Activated naive CD4-positive, alpha-beta T cell treated with anti-CD3 and anti-CD28 coated beads, Interleukin-2, amount 10 ng/mL, durations not matched to agents 7 days and 5 days (primary cell): Measurements from ENCODE around the gene DAP.
"Not testable (repeated sequence)": the region's sequence is repeated elsewhere in the genome, so short reads cannot be mapped to it uniquely, and the experiment has no call there.

Experiments
- CTCF ChIA-PET: fragments of 350-600 bp; sonication (Branson Sonifier 250); formaldehyde crosslinking; loops from one replicate; lab custom pipeline; 2021; ENCODE audit warnings: antibody characterized with exemption; lab: Charles Lee
- DNase-seq: peaks from one replicate; pipeline ENCODE4 v3.0.0-alpha.2; 2020
- H3K27ac Mint-ChIP-seq: one replicate; pipeline ENCODE4 v1.8.0; 2021; ENCODE audit warnings: mild to moderate bottlenecking, moderate library complexity, mixed read lengths
- H3K27me3 Mint-ChIP-seq: one replicate; pipeline ENCODE4 v1.8.0; 2021; ENCODE audit warnings: mild to moderate bottlenecking, mixed read lengths
- H3K36me3 Mint-ChIP-seq: one replicate; pipeline ENCODE4 v1.8.0; 2021; ENCODE audit warnings: mixed read lengths
- H3K4me1 Mint-ChIP-seq: one replicate; pipeline ENCODE4 v1.8.0; 2021; ENCODE audit warnings: mixed read lengths
- H3K4me3 Mint-ChIP-seq: one replicate; pipeline ENCODE4 v1.8.0; 2021; ENCODE audit warnings: mild to moderate bottlenecking, moderate library complexity, mixed read lengths
- H3K9me3 Mint-ChIP-seq: one replicate; pipeline ENCODE4 v1.8.0; 2021; ENCODE audit warnings: mixed read lengths

The DAP gene

DNA sequence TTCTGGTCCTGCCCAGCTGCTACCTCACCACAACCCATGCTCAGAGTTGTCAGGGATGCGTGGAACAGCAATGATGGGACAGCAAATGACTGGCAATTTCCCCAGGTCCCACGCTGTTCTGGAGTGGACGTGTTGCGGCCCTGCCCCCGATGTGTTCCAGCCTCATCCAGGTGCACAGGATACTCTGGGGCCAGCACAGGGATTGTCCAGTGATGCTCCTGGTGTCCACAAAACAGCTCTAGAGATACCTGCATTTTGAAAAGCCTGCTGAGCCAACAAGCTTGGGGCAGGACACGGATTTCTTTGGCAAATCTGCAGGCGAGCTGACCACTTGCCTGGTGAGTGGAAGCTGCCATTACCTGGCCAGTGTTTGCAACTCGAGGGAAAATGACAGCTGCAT, 108.4 kb downstream of the DAP start:
- no peaks in the 10 kb centered on the region for H3K4me1 Mint-ChIP-seq
- no peak overlapping the region for H3K4me3 Mint-ChIP-seq
- no peaks in the 10 kb centered on the region for H3K9me3 Mint-ChIP-seq
- DNase-seq: no peak
- CTCF ChIA-PET: no interaction called here
- no peaks in the 10 kb centered on the region for H3K36me3 Mint-ChIP-seq
- no peaks in the 10 kb centered on the region for H3K27me3 Mint-ChIP-seq
- no peak overlapping the region for H3K27ac Mint-ChIP-seq

DNA sequence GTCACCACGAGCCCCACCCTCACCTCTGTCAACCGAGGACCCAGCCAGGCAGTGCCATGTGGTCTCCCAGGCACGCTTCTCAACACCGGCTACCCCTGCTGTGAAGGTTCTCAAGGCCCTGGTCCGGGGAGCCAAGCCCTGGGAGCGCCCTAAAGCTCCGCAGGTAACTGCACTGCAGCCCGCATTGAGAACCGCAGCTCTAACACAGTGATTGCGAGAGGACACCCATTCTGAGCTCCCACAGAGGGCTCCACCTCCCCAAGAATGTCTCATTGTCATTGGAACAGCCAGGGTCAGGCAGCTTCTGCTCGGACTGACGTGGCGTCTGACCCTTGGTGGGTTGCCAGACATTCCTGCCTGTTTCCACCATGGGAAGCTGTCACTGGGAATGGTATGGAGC, 108.9 kb downstream of the DAP start:
- no peak overlapping the region for H3K27ac Mint-ChIP-seq
- H3K4me3 Mint-ChIP-seq: no peak overlapping the region
- CTCF ChIA-PET: no interaction called here
- H3K4me1 Mint-ChIP-seq: no peaks in the 10 kb centered on the region
- no peaks in the 10 kb centered on the region for H3K27me3 Mint-ChIP-seq
- H3K36me3 Mint-ChIP-seq: no peaks in the 10 kb centered on the region
- no peak for DNase-seq
- no peaks in the 10 kb centered on the region for H3K9me3 Mint-ChIP-seq

DNA sequence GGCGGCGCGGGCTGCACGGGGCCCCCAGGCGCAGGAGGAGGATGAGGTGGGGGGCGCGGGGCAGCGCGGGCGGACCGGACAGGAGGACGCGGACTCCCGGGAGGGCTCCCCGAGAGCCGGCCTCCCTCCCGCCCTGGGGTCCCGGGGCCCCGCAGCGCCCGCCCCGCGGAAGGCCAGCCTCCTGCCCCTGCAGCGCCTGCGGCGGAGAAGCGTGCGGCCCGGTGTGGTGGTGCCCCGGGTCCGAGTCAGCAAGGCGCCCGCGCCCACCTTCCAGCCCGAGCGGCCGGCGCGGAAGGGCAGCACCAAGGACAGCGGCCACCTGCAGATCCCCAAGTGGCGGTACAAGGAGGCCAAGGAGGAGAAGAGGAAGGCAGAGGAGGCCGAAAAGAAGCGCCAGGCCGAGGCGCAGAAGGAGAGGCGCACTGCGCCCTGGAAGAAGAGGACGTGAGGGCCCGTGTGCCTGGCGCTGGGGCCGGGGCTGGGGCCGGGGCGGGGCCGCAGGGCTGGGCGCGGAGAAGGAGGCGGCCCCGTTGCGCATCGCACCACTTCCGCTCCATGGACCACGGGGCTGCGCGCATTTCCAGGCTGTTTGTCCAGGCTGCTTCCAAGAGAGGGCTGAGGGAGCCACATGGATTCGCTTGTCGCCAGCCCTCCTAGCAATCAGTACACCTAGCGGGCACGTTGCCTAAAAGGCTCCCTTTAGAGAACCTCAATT, 111.2 kb downstream of the DAP start:
- no peak overlapping the region for H3K4me3 Mint-ChIP-seq
- no peak for DNase-seq
- CTCF ChIA-PET: no interaction called here
- no peak overlapping the region for H3K27ac Mint-ChIP-seq
- H3K36me3 Mint-ChIP-seq: no peaks in the 10 kb centered on the region
- peaks cover 9% of the 10 kb centered on the region for H3K27me3 Mint-ChIP-seq
- H3K9me3 Mint-ChIP-seq: no peaks in the 10 kb centered on the region
- peaks cover 8% of the 10 kb centered on the region for H3K4me1 Mint-ChIP-seq

DNA sequence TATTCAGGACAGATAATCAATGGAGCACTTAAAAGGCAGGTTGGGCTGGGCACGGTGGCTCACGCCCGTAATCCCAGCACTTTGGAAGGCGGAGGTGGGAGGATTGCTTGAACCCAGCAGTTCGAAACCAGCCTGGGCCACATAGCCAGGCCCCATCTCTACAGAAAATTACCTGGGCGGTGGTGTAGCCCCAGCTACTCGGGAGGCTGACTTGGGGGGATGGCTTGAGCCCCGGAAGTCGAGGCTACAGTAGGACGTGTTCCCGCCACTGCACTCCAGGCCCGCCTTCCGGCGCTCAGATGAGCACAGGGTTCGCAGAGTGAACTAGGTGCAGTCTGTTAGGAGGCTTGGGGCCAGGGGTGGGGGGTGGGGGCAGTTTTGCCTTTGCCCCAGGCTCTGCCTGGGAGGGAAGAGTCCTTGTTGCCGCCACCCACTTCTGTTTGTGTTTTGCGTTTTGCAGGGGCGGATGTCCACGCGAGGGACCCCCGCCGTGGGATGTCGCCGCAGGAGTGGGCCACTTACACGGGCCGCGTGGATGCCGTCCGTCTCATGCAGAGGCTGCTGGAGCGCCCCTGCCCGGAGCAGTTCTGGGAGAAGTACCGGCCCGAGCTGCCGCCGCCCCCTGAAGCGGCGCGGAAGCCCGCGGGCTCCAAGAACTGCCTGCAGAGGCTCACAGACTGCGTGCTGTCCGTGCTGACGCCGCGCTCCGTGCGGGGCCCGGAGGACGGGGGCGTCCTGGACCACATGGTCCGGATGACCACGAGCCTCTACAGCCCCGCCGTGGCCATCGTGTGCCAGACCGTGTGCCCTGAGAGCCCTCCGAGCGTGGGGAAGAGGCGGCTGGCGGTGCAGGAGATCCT, 112.0 kb downstream of the DAP start:
- CTCF ChIA-PET: no interaction called here
- Mint-ChIP-seq H3K27me3 (peaks cover 16% of the 10 kb centered on the region), H3K4me1 (peaks cover 16% of the 10 kb centered on the region), H3K36me3 (no peaks in the 10 kb centered on the region), H3K9me3 (no peaks in the 10 kb centered on the region), H3K4me3 (no peak overlapping the region), H3K27ac (no peak overlapping the region)
- DNase-seq: no peak

DNA sequence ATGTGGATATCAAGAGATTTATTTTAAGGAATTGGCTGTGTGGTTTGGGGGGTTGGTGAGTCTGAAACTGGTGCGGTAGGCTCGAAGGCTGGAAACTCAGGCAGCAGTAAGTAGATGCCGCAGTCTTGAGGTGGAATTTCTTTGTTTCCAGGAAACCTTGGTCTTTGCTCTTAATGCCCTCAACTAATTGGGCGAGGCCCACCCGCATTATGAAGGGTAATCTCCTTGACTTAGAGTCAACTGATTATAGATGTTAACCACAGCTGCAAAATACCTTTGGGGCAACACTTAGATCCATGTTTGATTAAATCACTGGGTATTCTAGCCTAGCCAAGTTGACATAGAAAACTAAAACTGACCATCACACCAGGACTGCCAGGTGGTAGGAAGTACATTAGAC, 113.4 kb downstream of the DAP start:
- H3K27me3 Mint-ChIP-seq: peaks cover 27% of the 10 kb centered on the region
- H3K4me1 Mint-ChIP-seq: peaks cover 16% of the 10 kb centered on the region
- no peak overlapping the region for H3K4me3 Mint-ChIP-seq
- no peaks in the 10 kb centered on the region for H3K36me3 Mint-ChIP-seq
- CTCF ChIA-PET: no interaction called here
- H3K27ac Mint-ChIP-seq: no peak overlapping the region
- no peaks in the 10 kb centered on the region for H3K9me3 Mint-ChIP-seq
- DNase-seq: no peak

DNA sequence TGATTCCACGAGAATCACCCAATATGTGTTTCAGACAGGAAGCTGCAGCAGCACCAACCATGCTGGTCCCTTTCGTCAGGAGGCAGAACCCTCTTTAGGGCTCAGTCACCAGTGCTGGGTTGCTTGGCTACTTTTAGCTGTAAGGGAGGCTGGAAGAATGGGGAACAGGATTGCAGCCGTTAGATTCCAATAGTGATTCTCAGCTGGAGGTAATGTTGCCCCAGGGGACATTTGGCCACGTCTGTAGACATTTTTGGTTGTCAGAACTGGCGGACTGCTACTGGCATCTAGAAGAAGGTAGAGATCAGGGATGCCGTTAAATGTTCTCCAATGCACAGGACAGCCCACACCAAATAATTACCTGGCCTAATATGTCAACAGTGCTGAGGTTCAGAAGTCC, 115.4 kb downstream of the DAP start:
- CTCF ChIA-PET: interaction anchor here (1.7 kb wide), 1 partner anchor 18 kb away, joined by 5 read pairs; no protein-coding TSS in a partner anchor
- Mint-ChIP-seq H3K27me3 (peaks cover 27% of the 10 kb centered on the region), H3K4me1 (peaks cover 16% of the 10 kb centered on the region), H3K27ac (no peak overlapping the region), H3K4me3 (no peak overlapping the region), H3K36me3 (no peaks in the 10 kb centered on the region), H3K9me3 (peaks cover 3% of the 10 kb centered on the region)
- DNase-seq: no peak

DNA sequence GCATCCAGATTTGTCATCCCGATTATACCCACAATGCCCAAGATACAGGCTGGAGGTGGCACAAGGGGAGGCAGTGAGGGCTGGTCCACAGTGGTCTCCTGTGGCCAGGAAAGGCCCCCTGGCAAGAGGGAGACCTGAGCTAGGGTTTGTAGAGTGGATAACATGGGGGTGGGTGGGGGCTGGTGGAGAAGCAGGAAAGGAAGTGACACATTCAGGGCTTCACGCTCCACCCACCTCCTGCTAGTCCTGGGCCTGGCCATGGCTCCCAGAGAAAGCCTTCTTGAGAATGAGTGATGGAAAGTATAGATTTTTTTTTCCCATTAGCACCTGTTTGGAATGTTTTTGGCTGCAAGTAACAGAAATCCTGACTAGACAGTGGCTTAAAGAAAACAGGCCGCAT, 115.9 kb downstream of the DAP start:
- H3K27me3 Mint-ChIP-seq: peaks cover 27% of the 10 kb centered on the region
- H3K27ac Mint-ChIP-seq: no peak overlapping the region
- CTCF ChIA-PET: interaction anchor here (1.7 to 1.8 kb wide), 2 partner anchors 18 to 192 kb away, joined by 3 to 5 read pairs; no protein-coding TSS in a partner anchor
- peaks cover 1% of the 10 kb centered on the region for H3K36me3 Mint-ChIP-seq
- H3K4me1 Mint-ChIP-seq: peaks cover 16% of the 10 kb centered on the region
- H3K9me3 Mint-ChIP-seq: peaks cover 5% of the 10 kb centered on the region
- no peak for DNase-seq
- no peak overlapping the region for H3K4me3 Mint-ChIP-seq

DNA sequence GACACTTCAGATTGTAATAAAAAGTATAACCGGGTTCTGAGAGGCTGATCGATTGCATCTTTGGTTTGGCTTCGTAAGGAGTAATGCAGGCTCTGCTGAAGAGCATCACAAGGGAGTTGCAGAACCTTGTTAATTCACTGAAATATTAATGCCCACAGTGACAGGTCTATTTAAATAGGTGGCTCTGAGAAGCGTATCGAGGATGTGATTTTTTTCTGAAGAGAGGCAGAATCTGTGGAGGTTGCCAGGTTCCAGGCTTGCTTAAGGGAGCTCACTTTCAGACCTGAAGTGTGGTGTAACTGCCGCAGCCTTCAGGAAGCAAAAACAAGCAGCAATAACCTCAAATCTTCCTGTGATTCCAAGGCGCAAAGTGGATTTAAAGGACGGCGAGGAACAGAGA, 116.8 kb downstream of the DAP start:
- no peak overlapping the region for H3K4me3 Mint-ChIP-seq
- peaks cover 27% of the 10 kb centered on the region for H3K27me3 Mint-ChIP-seq
- peaks cover 8% of the 10 kb centered on the region for H3K9me3 Mint-ChIP-seq
- no peak overlapping the region for H3K27ac Mint-ChIP-seq
- no peak for DNase-seq
- peaks cover 16% of the 10 kb centered on the region for H3K4me1 Mint-ChIP-seq
- CTCF ChIA-PET: interaction anchor here (1.8 kb wide), 1 partner anchor 192 kb away, joined by 3 read pairs; no protein-coding TSS in a partner anchor
- H3K36me3 Mint-ChIP-seq: peaks cover 5% of the 10 kb centered on the region

DNA sequence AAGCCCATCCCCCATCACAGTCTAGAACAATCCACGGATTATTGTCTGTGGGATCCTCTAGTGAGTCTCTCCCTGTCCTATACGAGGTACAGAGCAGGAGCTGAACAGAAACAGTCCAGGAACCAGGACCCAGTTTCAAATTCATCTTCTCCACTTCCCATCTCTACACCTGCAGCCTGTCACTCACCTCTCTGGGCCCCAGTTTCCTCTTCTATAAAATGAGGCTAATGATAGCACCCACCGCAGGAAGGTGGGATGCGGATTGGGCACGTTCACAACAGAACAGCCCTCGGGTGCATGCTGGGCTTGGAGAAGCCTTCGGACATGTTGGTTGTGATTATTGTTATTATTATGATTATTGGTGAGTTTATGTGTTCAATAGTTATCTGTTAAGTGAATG, 118.7 kb downstream of the DAP start:
- DNase-seq: no peak
- H3K4me1 Mint-ChIP-seq: peaks cover 16% of the 10 kb centered on the region
- no peak overlapping the region for H3K27ac Mint-ChIP-seq
- CTCF ChIA-PET: no interaction called here
- H3K36me3 Mint-ChIP-seq: peaks cover 12% of the 10 kb centered on the region
- peaks cover 27% of the 10 kb centered on the region for H3K27me3 Mint-ChIP-seq
- peaks cover 15% of the 10 kb centered on the region for H3K9me3 Mint-ChIP-seq
- H3K4me3 Mint-ChIP-seq: no peak overlapping the region

DNA sequence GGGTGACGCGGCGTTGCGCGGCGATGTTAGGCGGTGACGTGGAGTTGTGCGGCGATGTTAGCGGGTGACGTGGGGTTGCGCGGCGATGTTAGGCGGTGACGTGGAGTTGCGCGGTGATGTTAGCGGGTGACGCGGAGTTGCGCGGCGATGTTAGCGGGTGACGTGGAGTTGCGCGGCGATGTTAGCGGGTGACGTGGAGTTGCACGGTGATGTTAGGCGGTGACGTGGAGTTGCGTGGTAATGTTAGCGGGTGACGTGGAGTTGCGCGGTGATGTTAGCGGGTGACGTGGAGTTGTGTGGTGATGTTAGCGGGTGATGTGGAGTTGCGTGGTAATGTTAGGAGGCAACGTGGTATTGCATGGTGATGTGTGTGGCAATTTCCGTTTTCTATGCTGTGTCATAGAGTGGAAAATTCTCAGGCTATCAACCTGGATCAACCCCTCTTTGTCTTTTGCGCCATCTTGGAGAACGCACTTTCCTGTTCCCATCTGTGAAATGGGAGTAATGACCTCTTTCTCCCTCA, 121.1 kb downstream of the DAP start:
- H3K27me3 Mint-ChIP-seq: peaks cover 19% of the 10 kb centered on the region
- no peak overlapping the region for H3K27ac Mint-ChIP-seq
- CTCF ChIA-PET: no interaction called here
- H3K36me3 Mint-ChIP-seq: peaks cover 12% of the 10 kb centered on the region
- no peak for DNase-seq
- H3K4me3 Mint-ChIP-seq: no peak overlapping the region
- H3K4me1 Mint-ChIP-seq: peaks cover 27% of the 10 kb centered on the region
- H3K9me3 Mint-ChIP-seq: peaks cover 15% of the 10 kb centered on the region

DNA sequence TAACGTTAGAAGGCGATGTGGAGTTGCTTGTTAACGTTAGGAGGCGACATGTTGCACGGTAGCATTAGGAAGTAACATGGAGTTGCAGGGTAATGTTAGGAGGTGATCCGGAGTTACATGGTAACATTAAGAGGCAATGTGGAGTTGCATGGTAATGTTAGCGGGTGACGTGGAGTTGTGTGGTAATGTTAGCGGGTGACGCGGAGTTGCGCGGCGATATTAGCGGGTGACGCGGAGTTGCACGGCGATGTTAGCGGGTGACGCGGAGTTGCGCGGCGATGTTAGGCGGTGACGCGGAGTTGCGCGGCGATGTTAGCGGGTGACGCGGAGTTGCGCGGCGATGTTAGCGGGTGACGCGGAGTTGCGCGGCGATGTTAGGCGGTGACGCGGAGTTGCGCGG, 122.3 kb downstream of the DAP start:
- Mint-ChIP-seq H3K4me1 (peaks cover 31% of the 10 kb centered on the region), H3K36me3 (peaks cover 12% of the 10 kb centered on the region), H3K27me3 (peaks cover 10% of the 10 kb centered on the region), H3K9me3 (peaks cover 15% of the 10 kb centered on the region)
- DNase-seq, H3K4me3 Mint-ChIP-seq, H3K27ac Mint-ChIP-seq, CTCF ChIA-PET: not testable (repeated sequence)

DNA sequence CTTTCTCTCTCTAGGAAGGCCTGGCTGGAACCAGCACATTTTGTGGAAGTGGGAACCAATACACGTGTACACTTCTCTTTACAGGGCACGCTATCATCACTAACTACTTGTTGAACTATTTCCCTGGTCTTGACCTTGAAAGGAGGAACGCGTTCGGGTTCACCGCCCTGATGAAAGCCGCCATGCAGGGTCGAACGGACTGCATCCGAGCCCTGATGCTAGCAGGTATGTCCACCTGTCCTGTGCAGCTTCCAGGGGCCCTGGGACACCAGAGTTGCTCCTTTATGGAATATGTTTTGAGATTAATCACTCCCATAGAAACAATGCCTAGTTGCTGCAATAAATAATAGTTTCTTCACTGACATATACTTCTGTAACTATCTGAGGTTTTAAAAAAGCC, 123.1 kb downstream of the DAP start:
- Mint-ChIP-seq H3K4me3 (no peak overlapping the region), H3K4me1 (peaks cover 36% of the 10 kb centered on the region), H3K36me3 (peaks cover 12% of the 10 kb centered on the region), H3K9me3 (peaks cover 15% of the 10 kb centered on the region), H3K27ac (no peak overlapping the region), H3K27me3 (peaks cover 3% of the 10 kb centered on the region)
- CTCF ChIA-PET: no interaction called here
- DNase-seq: no peak

DNA sequence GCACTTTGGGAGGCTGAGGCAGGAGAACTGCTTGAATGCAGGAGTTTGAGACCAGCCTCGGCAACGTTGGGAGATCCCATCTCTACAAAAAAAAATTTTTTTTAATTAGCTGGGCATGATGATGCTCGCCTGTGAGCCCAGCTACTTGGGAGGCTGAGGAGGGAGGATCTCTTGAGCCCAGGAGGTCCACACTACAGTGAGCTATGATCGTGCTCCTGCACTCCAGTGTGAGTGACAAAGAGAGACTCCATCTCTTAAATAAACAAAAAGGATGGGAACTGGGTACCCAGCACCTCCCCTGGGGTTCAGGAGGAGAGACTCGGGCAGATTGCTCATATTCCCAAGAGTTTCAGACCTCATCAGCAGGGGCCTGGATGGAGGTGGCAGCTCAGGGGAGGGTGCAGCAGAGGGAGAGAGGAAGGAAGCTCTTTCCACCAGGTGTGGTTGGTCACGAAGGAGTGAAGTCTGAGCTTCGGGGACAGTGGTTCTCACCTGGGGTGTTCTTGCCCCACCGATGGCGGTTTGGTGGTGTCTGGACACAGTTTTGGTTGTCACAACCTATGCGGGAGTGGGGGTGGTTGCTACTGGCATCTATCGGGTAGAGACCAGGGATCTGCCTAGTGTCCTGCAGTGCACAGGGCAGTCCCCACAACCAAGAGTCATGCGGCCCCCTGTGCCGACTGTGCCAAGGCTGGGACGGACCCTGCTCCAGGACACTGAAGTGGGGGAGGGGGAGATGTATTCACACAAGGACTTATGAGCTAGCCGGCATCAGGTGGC, 124.5 kb downstream of the DAP start:
- Mint-ChIP-seq H3K4me1 (peaks cover 43% of the 10 kb centered on the region), H3K4me3 (no peak overlapping the region)
- CTCF ChIA-PET: interaction anchor here (0.8 to 1.5 kb wide), 3 partner anchors 53 to 228 kb away, joined by 3 read pairs; no protein-coding TSS in a partner anchor

DNA sequence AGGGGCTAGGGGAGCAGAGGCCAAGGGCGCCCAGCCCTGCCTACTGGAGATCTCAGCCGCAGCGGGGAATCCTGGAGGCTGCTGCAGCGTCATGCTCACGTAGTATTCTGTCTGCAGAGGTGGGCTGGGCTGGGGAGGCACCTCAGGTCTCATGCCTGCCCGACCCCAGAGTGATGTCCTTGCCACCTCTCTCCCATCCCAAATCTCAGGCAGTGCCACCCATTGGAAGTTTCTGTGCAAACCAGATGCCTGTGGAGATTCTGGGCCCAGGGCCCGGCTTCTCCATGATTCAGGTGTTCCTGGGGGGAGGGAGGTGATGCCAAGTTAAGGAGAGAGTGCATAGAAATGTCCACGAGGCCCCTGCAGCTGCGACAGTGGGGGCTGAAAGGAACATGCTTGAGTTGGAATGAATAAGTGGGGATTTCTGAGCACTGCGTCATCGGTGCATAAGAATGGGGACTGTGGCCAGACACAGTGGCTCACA, 125.1 kb downstream of the DAP start:
- no peaks in the 10 kb centered on the region for H3K27me3 Mint-ChIP-seq
- no peak for DNase-seq
- CTCF ChIA-PET: interaction anchor here (1.0 to 1.5 kb wide), 2 partner anchors 43 to 54 kb away, joined by 3 read pairs; no protein-coding TSS in a partner anchor
- H3K36me3 Mint-ChIP-seq: peaks cover 12% of the 10 kb centered on the region
- H3K9me3 Mint-ChIP-seq: peaks cover 15% of the 10 kb centered on the region
- H3K4me3 Mint-ChIP-seq: no peak overlapping the region
- H3K27ac Mint-ChIP-seq: peak overlapping the region; percentile 87
- peaks cover 49% of the 10 kb centered on the region for H3K4me1 Mint-ChIP-seq

More for the DNA sequence above, 124.5 kb downstream of the DAP start:
- Mint-ChIP-seq H3K27me3 (no peaks in the 10 kb centered on the region), H3K9me3 (peaks cover 15% of the 10 kb centered on the region), H3K36me3 (peaks cover 12% of the 10 kb centered on the region), H3K27ac (no peak overlapping the region)
- no peak for DNase-seq
